Measurements from ENCODE around the gene SYCE1L. TPM values are rescaled to one million over a fixed set of nuclear protein-coding genes. Genes with fewer than 3 reads are reported as not detected.

SYCE1L gene
- total and polyA plus RNA-seq, 2 donors (not counting 1 experiment from before 2014, with no cell fraction given) = 0.46 to 12.0 TPM

DNA sequence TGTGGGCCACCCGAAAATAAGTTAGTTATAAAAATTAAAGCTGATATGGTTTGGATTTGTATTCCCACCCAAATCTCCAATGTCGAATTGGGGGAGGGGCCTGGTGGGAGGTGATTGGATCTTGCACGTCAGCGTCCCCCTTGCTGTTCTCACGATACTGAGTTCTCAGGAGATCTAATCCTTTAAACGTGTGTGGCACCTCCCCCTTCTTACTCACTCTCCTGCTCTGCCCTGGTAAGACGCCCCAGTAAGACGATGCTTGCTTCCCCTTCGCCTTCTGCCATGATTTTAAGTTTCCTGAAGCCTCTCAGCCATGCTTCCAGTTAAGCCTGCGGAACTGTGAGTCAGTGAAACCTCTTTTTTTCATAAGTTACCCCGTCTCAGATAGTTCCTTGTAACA is 35.4 kb downstream of the SYCE1L start:
- no peak overlapping the region for H3K4me2 ChIP-seq (replicated peaks; ENCODE audit: low read depth, low read length, poor library complexity, severe bottlenecking)
- intact Hi-C loops (cut with micrococcal nuclease) = loop anchor here (5.0 kb wide), 1 partner anchor 738 kb away; no protein-coding TSS in a partner anchor
- Mint-ChIP-seq H3K27me3 (peaks cover 45% of the 10 kb centered on the region), H3K9me3 (ENCODE audit: insufficient read depth) (no peaks in the 10 kb centered on the region), H3K4me3 (no peak overlapping the region), H3K27ac (no peak overlapping the region), H3K4me1 (peaks cover 6% of the 10 kb centered on the region)
- H3K9ac ChIP-seq (ENCODE audit: low read length) = no peak overlapping the region
- no peak overlapping the region for H3K27ac ChIP-seq (ENCODE audit: low read length in 2 of 2)
- ChIA-PET POLR2A (no interaction called here), CTCF (interaction anchor here (1.4 to 8.4 kb wide), 3 partner anchors 25 to 348 kb away, joined by 3 to 142 read pairs (median 6); no protein-coding TSS in a partner anchor)
- H3K79me2 ChIP-seq (ENCODE audit: control insufficient read depth, insufficient read depth, low read length) = no peaks in the 10 kb centered on the region
- H3K4me1 ChIP-seq (ENCODE audit: control insufficient read depth in 2 of 2, insufficient read depth in 2 of 2, low read length in 2 of 2) = peaks cover 4% of the 10 kb centered on the region in 2 donors
- no peak for DNase-seq
- H3K36me3 ChIP-seq (replicated peaks in 1 of 2; ENCODE audit: control extremely low read depth in 1 of 2, control insufficient read depth in 1 of 2, extremely low read depth in 1 of 2, insufficient read depth in 2 of 2, low read length in 1 of 2) = no peaks in the 10 kb centered on the region
- no peak for ATAC-seq (ENCODE audit: low read depth)
- no peak overlapping the region for H2AFZ ChIP-seq (ENCODE audit: insufficient read depth, low read depth, low read length, poor library complexity, severe bottlenecking)
- H3K27me3 ChIP-seq (replicated peaks in 1 of 4; ENCODE audit: control extremely low read depth in 1 of 4, control insufficient read depth in 3 of 4, insufficient read depth in 4 of 4, low read length in 3 of 4) = peaks cover 0 to 3% (median 1%) of the 10 kb centered on the region in 4 experiments
- WGBS (ENCODE audit: insufficient coverage) = 17% methylated on average over 6 of the region's 11 CpGs
- no peak overlapping the region for H3K4me3 ChIP-seq (ENCODE audit: control extremely low read depth in 1 of 5, extremely low read depth in 1 of 5, insufficient read depth in 1 of 5, low read depth in 2 of 5, low read length in 4 of 5)
- H4K20me1 ChIP-seq (ENCODE audit: control insufficient read depth, insufficient read depth, low read length, poor library complexity, severe bottlenecking) = no peaks in the 10 kb centered on the region
- TF ChIP-seq EZH2 (IDR thresholded peaks at IDR 0.05; ENCODE audit: borderline replicate concordance, insufficient read depth, low read depth, low read length, poor library complexity, severe bottlenecking) = no peak
- TF ChIP-seq, protein P1, sequence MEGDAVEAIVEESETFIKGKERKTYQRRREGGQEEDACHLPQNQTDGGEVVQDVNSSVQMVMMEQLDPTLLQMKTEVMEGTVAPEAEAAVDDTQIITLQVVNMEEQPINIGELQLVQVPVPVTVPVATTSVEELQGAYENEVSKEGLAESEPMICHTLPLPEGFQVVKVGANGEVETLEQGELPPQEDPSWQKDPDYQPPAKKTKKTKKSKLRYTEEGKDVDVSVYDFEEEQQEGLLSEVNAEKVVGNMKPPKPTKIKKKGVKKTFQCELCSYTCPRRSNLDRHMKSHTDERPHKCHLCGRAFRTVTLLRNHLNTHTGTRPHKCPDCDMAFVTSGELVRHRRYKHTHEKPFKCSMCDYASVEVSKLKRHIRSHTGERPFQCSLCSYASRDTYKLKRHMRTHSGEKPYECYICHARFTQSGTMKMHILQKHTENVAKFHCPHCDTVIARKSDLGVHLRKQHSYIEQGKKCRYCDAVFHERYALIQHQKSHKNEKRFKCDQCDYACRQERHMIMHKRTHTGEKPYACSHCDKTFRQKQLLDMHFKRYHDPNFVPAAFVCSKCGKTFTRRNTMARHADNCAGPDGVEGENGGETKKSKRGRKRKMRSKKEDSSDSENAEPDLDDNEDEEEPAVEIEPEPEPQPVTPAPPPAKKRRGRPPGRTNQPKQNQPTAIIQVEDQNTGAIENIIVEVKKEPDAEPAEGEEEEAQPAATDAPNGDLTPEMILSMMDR (IDR thresholded peaks at IDR 0.05) = no peak
- H3K9me3 ChIP-seq (ENCODE audit: control extremely low read depth in 1 of 3, control insufficient read depth in 2 of 3, insufficient read depth in 1 of 3, low read length in 2 of 3) = no peaks in the 10 kb centered on the region

DNA sequence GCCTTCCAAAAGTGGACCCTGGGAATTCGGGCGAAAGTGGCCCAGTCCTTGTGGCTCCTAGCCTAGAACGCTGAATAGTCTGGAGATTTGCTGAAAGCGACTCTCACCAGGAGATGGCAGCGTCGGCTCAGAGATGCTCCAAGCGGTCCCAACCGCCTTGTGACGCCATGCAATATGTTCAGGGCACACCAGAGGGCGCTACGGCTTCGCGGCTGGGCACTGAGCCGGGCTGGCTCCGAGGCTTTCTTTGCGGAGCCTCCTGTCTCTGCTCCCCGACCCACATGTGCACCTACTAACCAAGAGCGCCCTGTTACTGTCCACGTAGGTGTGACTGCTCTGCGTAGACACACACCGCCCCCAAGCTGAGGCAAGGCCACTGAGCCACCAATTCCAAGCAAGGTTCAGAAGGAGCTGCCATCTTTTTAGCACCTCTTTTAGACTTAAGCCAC is 36.9 kb downstream of the SYCE1L start:
- H2AFZ ChIP-seq (ENCODE audit: insufficient read depth, low read depth, low read length, poor library complexity, severe bottlenecking) = peak overlapping the region; percentile 75
- ATAC-seq (ENCODE audit: low read depth) = peak; percentile 99
- WGBS (ENCODE audit: insufficient coverage) = 2% methylated on average over 21 of the region's 21 CpGs

More for the DNA sequence above, 36.9 kb downstream of the SYCE1L start:
- peaks cover 40% of the 10 kb centered on the region for H3K27me3 Mint-ChIP-seq
- Histone ChIP-seq H3K79me2 (ENCODE audit: control insufficient read depth, insufficient read depth, low read length) (no peaks in the 10 kb centered on the region), H3K36me3 (replicated peaks in 1 of 2; ENCODE audit: control extremely low read depth in 1 of 2, control insufficient read depth in 1 of 2, extremely low read depth in 1 of 2, insufficient read depth in 2 of 2, low read length in 1 of 2) (no peaks in the 10 kb centered on the region), H3K27me3 (replicated peaks in 1 of 4; ENCODE audit: control extremely low read depth in 1 of 4, control insufficient read depth in 3 of 4, insufficient read depth in 4 of 4, low read length in 3 of 4) (peaks cover 0 to 3% (median 1%) of the 10 kb centered on the region in 4 experiments), H3K4me1 (ENCODE audit: control insufficient read depth in 2 of 2, insufficient read depth in 2 of 2, low read length in 2 of 2) (peaks cover 4% of the 10 kb centered on the region in 2 donors), H3K27ac (ENCODE audit: low read length in 2 of 2) (no peak overlapping the region), H3K4me3 (ENCODE audit: control extremely low read depth in 1 of 5, extremely low read depth in 1 of 5, insufficient read depth in 1 of 5, low read depth in 2 of 5, low read length in 4 of 5) (peak overlapping the region in 1 of 5 experiments; percentile 15), H4K20me1 (ENCODE audit: control insufficient read depth, insufficient read depth, low read length, poor library complexity, severe bottlenecking) (no peaks in the 10 kb centered on the region), H3K9ac (ENCODE audit: low read length) (no peak overlapping the region), H3K4me2 (replicated peaks; ENCODE audit: low read depth, low read length, poor library complexity, severe bottlenecking) (peak overlapping the region; percentile 71), H3K9me3 (ENCODE audit: control extremely low read depth in 1 of 3, control insufficient read depth in 2 of 3, insufficient read depth in 1 of 3, low read length in 2 of 3) (no peaks in the 10 kb centered on the region)
- no peak for TF ChIP-seq EZH2 (IDR thresholded peaks at IDR 0.05; ENCODE audit: borderline replicate concordance, insufficient read depth, low read depth, low read length, poor library complexity, severe bottlenecking)
- TF ChIP-seq, protein P1 (IDR thresholded peaks at IDR 0.05) = peak; percentile 99
- DNase-seq = peak; percentile 88
- H3K4me1 Mint-ChIP-seq = peaks cover 6% of the 10 kb centered on the region
- peak overlapping the region; percentile 50 for H3K4me3 Mint-ChIP-seq
- intact Hi-C loops (cut with micrococcal nuclease) = loop anchor here (2.0 to 5.0 kb wide), 2 partner anchors 23 to 736 kb away; no protein-coding TSS in a partner anchor
- ChIA-PET POLR2A (no interaction called here), CTCF (interaction anchor here (0.7 to 8.4 kb wide), 10 partner anchors 8 to 739 kb away, joined by 3 to 142 read pairs (median 6); no protein-coding TSS in a partner anchor)
- no peaks in the 10 kb centered on the region for H3K9me3 Mint-ChIP-seq (ENCODE audit: insufficient read depth)
- no peak overlapping the region for H3K27ac Mint-ChIP-seq
